ENCODE results near the gene RILPL2. TPM values are rescaled to one million over a fixed set of nuclear protein-coding genes. Genes with fewer than 3 reads are reported as not detected.
"Not testable (repeated sequence)": the region's sequence is repeated elsewhere in the genome, so short reads cannot be mapped to it uniquely, and the experiment has no call there.

The RILPL2 gene
- total RNA-seq, 1 donor from 2014 or later: 18.6 TPM

DNA sequence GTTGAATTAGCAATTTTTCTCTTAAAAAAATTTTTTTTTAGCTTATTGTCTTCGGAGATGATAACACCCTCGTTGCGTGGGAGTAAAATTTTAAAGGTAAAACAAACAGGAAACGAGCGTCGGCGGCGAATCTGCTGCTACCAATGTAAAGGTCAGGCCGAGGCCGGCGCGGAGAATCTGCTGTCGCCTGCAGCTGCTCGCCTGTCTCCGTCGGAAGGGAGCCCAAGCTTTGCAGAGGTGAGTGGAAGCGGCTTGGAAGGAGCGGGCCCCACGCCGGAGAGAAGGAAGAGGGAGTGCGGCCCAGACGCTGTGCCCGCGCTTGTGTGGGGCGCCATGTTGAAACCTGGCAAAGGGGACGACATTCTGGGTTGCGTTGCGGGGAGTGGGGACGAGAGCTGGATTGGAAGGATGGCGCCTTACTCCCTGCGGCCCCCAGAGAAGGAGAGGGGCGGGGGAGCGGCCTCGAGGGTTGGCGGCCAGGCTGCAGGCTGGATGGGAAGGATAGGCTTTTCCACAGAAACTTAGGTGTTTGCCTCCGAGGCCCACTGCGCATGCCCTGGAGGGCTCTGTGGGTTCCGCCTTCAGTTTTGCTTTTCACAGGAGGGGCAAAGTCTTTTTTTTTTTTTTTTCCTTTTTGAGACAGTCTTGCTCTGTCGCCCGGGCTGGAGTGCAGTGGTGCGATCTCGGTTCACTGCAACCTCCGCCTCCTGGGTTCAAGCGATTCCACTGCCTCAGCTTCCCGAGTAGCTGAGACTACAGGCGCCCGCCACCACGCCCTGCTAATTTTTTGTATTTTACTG, 21.7 kb upstream of the RILPL2 start, which contains the start of gene SNRNP35:
Gene SNRNP35, plus strand, starts transcription at position 160 of the 800 bp plus-strand sequence. CDS start 7,402 bp downstream, outside the sequence.
- peak; percentile 85 for DNase-seq
- intact Hi-C loops (cut with DNase I): no loop called here
- no peaks in the 10 kb centered on the region for H3K27me3 ChIP-seq (ENCODE audit: low read depth)

GRCh38 chr12:123453165-123453564, 16.7 kb upstream of the RILPL2 start:
- Histone ChIP-seq H3K36me3 (no peaks in the 10 kb centered on the region), H3K4me3 (no peak overlapping the region), H3K27ac (no peak overlapping the region), H3K9me3 (no peaks in the 10 kb centered on the region), H3K27me3 (ENCODE audit: low read depth) (no peaks in the 10 kb centered on the region), H3K4me1 (peaks cover 11% of the 10 kb centered on the region)
- intact Hi-C loops (cut with DNase I): no loop called here
- ATAC-seq (no peak), DNase-seq (peak; percentile 30)
- TF ChIP-seq, protein P1, sequence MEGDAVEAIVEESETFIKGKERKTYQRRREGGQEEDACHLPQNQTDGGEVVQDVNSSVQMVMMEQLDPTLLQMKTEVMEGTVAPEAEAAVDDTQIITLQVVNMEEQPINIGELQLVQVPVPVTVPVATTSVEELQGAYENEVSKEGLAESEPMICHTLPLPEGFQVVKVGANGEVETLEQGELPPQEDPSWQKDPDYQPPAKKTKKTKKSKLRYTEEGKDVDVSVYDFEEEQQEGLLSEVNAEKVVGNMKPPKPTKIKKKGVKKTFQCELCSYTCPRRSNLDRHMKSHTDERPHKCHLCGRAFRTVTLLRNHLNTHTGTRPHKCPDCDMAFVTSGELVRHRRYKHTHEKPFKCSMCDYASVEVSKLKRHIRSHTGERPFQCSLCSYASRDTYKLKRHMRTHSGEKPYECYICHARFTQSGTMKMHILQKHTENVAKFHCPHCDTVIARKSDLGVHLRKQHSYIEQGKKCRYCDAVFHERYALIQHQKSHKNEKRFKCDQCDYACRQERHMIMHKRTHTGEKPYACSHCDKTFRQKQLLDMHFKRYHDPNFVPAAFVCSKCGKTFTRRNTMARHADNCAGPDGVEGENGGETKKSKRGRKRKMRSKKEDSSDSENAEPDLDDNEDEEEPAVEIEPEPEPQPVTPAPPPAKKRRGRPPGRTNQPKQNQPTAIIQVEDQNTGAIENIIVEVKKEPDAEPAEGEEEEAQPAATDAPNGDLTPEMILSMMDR (IDR thresholded peaks at IDR 0.05): no peak

More for the DNA sequence above, 21.7 kb upstream of the RILPL2 start, which contains the start of gene SNRNP35:
- peak within 1 kb of the TSS; percentile 100 for H3K27ac ChIP-seq
- peaks cover 1% of the 10 kb centered on the region for H3K36me3 ChIP-seq
- peak within 1 kb of the TSS; percentile 82 for H3K4me3 ChIP-seq
- ATAC-seq: peak; percentile 89 to 93
- peaks cover 23% of the 10 kb centered on the region for H3K4me1 ChIP-seq
- no peaks in the 10 kb centered on the region for H3K9me3 ChIP-seq
- TF ChIP-seq, protein P1 (IDR thresholded peaks at IDR 0.05): no peak

GRCh38 chr12:123452276-123452550, 15.7 kb upstream of the RILPL2 start:
- H3K4me3 ChIP-seq; H3K27me3 ChIP-seq (ENCODE audit: low read depth); intact Hi-C loops (cut with DNase I); H3K27ac ChIP-seq; H3K9me3 ChIP-seq; ATAC-seq; H3K36me3 ChIP-seq: not testable (repeated sequence)
- DNase-seq: peak; percentile 5
- peaks cover 18% of the 10 kb centered on the region for H3K4me1 ChIP-seq

- ATAC-seq: no peak
- peaks cover 34% of the 10 kb centered on the region for H3K4me1 ChIP-seq
- intact Hi-C loops (cut with DNase I): no loop called here
- TF ChIP-seq, protein P1 (IDR thresholded peaks at IDR 0.05): no peak
- peak; percentile 4 for DNase-seq
- no peaks in the 10 kb centered on the region for H3K36me3 ChIP-seq
- no peaks in the 10 kb centered on the region for H3K27me3 ChIP-seq (ENCODE audit: low read depth)
- no peak overlapping the region for H3K4me3 ChIP-seq
- H3K9me3 ChIP-seq: no peaks in the 10 kb centered on the region
- no peak overlapping the region for H3K27ac ChIP-seq
Measured at GRCh38 chr12:123450636-123451035, 14.2 kb upstream of the RILPL2 start.

- ATAC-seq (no peak), DNase-seq (no peak)
- intact Hi-C loops (cut with DNase I): no loop called here
- TF ChIP-seq, protein P1 (IDR thresholded peaks at IDR 0.05): no peak
- Histone ChIP-seq H3K27me3 (ENCODE audit: low read depth) (no peaks in the 10 kb centered on the region), H3K9me3 (no peaks in the 10 kb centered on the region), H3K27ac (no peak overlapping the region), H3K4me3 (no peak overlapping the region), H3K4me1 (peaks cover 42% of the 10 kb centered on the region), H3K36me3 (no peaks in the 10 kb centered on the region)
Measured at GRCh38 chr12:123449856-123450255, 13.4 kb upstream of the RILPL2 start.

GRCh38 chr12:123449249-123449733, 12.8 kb upstream of the RILPL2 start:
- TF ChIP-seq, protein P1 (IDR thresholded peaks at IDR 0.05): no peak
- intact Hi-C loops (cut with DNase I): no loop called here
- Histone ChIP-seq H3K4me3 (no peak overlapping the region), H3K36me3 (no peaks in the 10 kb centered on the region), H3K27ac (peak overlapping the region; percentile 85), H3K27me3 (ENCODE audit: low read depth) (no peaks in the 10 kb centered on the region), H3K9me3 (no peaks in the 10 kb centered on the region), H3K4me1 (peaks cover 48% of the 10 kb centered on the region)
- ATAC-seq (no peak), DNase-seq (no peak)

Measured in lower lobe of right lung (tissue), 2 donors.